DOHH2 (cell line): Measurements from ENCODE around the gene COA8.
A peak's percentile ranks its signal among the peaks of the same experiment; 100 is the strongest.

ENCODE experiments used
- H3F3A ChIP-seq: fragments of 200-600 bp; sonication (generic), shearing (Covaris generic); 2 replicates; pipeline ENCODE4 v1.6.0; 2016; ENCODE audit warnings: antibody characterized with exemption, mild to moderate bottlenecking; ENCODE audit not compliant: control insufficient read depth, insufficient read depth
- H3K27ac ChIP-seq: fragments of 200-600 bp; sonication (generic); 2 replicates; pipeline ENCODE4 v1.5.1; 2014; ENCODE audit warnings: low read depth, mild to moderate bottlenecking, low read length, moderate library complexity
- H3K27me3 ChIP-seq: fragments of 200-600 bp; sonication (generic); 2 replicates; pipeline ENCODE4 v1.6.1; 2014; ENCODE audit warnings: mild to moderate bottlenecking, low read length, mixed read lengths; ENCODE audit not compliant: control insufficient read depth
- H3K36me3 ChIP-seq: fragments of 200-600 bp; sonication (generic); 2 replicates; pipeline ENCODE4 v1.6.1; 2014; ENCODE audit warnings: mild to moderate bottlenecking, low read length, moderate library complexity, mixed read lengths; ENCODE audit not compliant: control insufficient read depth
- H3K4me1 ChIP-seq: fragments of 200-600 bp; sonication (generic); 2 replicates; pipeline ENCODE4 v1.6.1; 2014; ENCODE audit warnings: mild to moderate bottlenecking, low read length, mixed read lengths; ENCODE audit not compliant: control insufficient read depth
- H3K4me2 ChIP-seq: fragments of 200-600 bp; sonication (generic); 2 replicates; pipeline ENCODE4 v1.6.0; 2014; ENCODE audit warnings: mild to moderate bottlenecking, low read length, moderate library complexity
- H3K4me3 ChIP-seq: fragments of 200-600 bp; sonication (generic); 2 replicates; pipeline ENCODE4 v1.5.1; 2014; ENCODE audit warnings: mild to moderate bottlenecking, low read length, mixed read lengths
- H3K79me2 ChIP-seq: fragments of 200-600 bp; sonication (generic); 2 replicates; pipeline ENCODE4 v1.6.1; 2014; ENCODE audit warnings: mild to moderate bottlenecking, low read length, mixed read lengths; ENCODE audit not compliant: control insufficient read depth
- H3K9me2 ChIP-seq: fragments of 200-600 bp; sonication (generic); replicated peaks from 2 replicates; pipeline ENCODE4 v1.6.1; 2014; ENCODE audit warnings: mild to moderate bottlenecking, low read length, mixed read lengths; ENCODE audit not compliant: control insufficient read depth
- H3K9me3 ChIP-seq: fragments of 200-600 bp; sonication (generic); 2 replicates; pipeline ENCODE4 v1.6.1; 2014; ENCODE audit warnings: antibody characterized with exemption, low read length, mixed read lengths; ENCODE audit not compliant: control insufficient read depth, insufficient read depth
- H4K20me1 ChIP-seq: fragments of 200-600 bp; sonication (generic); 2 replicates; pipeline ENCODE4 v1.6.0; 2014; ENCODE audit warnings: low read depth, mild to moderate bottlenecking, antibody characterized with exemption, low read length, moderate library complexity; ENCODE audit not compliant: control insufficient read depth, insufficient read depth
- CTCF ChIP-seq: fragments of 200-600 bp; sonication (generic); IDR thresholded peaks from one replicate; pipeline ENCODE4 v1.5.1; 2014; ENCODE audit warnings: antibody characterized with exemption, mild to moderate bottlenecking, low read depth, low read length; ENCODE audit not compliant: poor library complexity, severe bottlenecking
- EZH2phosphoT487 ChIP-seq: fragments of 200-600 bp; sonication (generic); IDR thresholded peaks from 2 replicates; pipeline ENCODE4 v1.6.1; 2017; ENCODE audit warnings: borderline replicate concordance, mild to moderate bottlenecking, antibody characterized with exemption, low read length, moderate library complexity, mixed read lengths

Gene COA8

GRCh38 chr14:103546652-103547454 is 15.9 kb upstream of the COA8 start:
- Histone ChIP-seq H3F3A (no peaks in the 10 kb centered on the region), H3K79me2 (no peaks in the 10 kb centered on the region), H3K9me2 (no peaks in the 10 kb centered on the region), H4K20me1 (no peaks in the 10 kb centered on the region), H3K4me1 (peaks cover 7% of the 10 kb centered on the region), H3K27me3 (no peaks in the 10 kb centered on the region), H3K36me3 (no peaks in the 10 kb centered on the region), H3K4me3 (no peak overlapping the region), H3K27ac (no peak overlapping the region), H3K4me2 (peak overlapping the region; percentile 21; the same call in 1 of the 2 replicates), H3K9me3 (no peaks in the 10 kb centered on the region)
- TF ChIP-seq EZH2phosphoT487 (no peak), CTCF (peak; percentile 99)

DNA sequence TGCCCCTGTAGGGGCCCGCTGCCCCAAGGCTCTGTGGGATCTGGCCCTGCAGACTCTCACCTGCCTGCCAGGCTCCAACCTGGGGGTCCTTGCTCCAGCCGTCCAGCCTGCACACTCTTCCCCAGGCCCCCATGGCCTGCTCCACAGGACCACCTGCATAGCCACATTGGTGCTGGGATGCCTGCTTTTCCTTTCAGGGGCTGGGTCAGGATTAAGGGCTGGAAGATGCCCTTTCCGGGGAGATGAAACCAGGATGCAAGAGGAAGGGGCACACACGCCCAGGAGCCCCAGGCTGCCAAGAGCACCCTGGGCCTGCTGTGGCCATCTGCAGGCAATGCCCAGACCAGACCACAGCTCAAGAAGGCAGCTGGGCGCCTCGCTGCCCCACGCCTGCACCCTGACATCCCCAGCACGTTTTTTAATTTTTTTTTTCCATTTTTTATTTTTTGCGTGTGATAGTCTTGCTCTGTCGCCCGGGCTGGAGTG is 15.3 kb upstream of the COA8 start:
- Histone ChIP-seq H3K79me2 (no peaks in the 10 kb centered on the region), H3K27ac (no peak overlapping the region), H3K9me2 (no peaks in the 10 kb centered on the region), H3K9me3 (no peaks in the 10 kb centered on the region), H3K36me3 (no peaks in the 10 kb centered on the region), H3K4me3 (no peak overlapping the region), H3K4me1 (peaks cover 7% of the 10 kb centered on the region), H4K20me1 (no peaks in the 10 kb centered on the region), H3K27me3 (no peaks in the 10 kb centered on the region), H3K4me2 (no peak overlapping the region), H3F3A (no peaks in the 10 kb centered on the region)
- TF ChIP-seq CTCF (no peak), EZH2phosphoT487 (no peak)

GRCh38 chr14:103547941-103548462 is 14.8 kb upstream of the COA8 start:
- no peaks in the 10 kb centered on the region for H3K36me3 ChIP-seq
- no peaks in the 10 kb centered on the region for H3K79me2 ChIP-seq
- no peaks in the 10 kb centered on the region for H3K9me3 ChIP-seq
- H3K4me3 ChIP-seq = no peak overlapping the region
- no peaks in the 10 kb centered on the region for H3F3A ChIP-seq
- no peaks in the 10 kb centered on the region for H4K20me1 ChIP-seq
- H3K4me1 ChIP-seq = peaks cover 7% of the 10 kb centered on the region
- no peaks in the 10 kb centered on the region for H3K9me2 ChIP-seq
- H3K27ac ChIP-seq = no peak overlapping the region
- TF ChIP-seq EZH2phosphoT487 (no peak), CTCF (no peak)
- H3K27me3 ChIP-seq = no peaks in the 10 kb centered on the region
- no peak overlapping the region for H3K4me2 ChIP-seq
